ENCODE measurements around the gene C2orf76. TPM values are rescaled to one million over a fixed set of nuclear protein-coding genes. Genes with fewer than 3 reads are reported as not detected.
A peak's percentile ranks its signal among the peaks of the same experiment; 100 is the strongest.

The C2orf76 gene
- total RNA-seq, 2 experiments from 2014 or later, result 15.4 to 17.7 TPM

DNA sequence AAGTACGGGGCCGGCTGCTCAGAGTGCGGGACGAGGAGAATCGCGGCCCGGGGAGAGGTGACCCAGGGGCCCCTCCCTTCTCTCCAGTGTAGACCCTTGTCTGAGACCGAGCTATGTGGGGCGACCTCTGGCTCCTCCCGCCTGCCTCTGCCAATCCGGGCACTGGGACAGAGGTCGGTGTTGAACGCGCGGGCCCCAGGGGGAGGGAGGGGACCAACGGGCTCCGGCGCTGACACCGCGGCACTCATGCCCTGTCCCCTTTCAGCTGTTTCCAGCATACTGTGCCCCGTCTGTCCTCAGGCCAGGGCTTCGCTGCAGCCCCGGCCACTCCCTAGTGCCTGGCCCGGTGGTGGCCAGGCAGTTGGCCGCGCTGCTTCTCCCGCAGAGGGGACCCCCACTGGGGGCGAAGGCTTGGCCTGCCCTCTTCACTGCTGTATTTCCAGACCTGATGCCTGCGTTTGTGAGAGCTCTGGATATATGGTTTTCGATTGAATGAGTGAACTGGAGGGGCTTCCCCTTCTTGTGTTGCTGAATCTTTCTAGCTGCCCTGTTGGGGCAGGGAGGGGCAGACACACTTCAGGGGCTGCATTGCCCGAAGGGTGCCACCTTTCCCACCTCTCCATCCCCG is 952 bp upstream of the C2orf76 start:
- H3K9me3 ChIP-seq (ENCODE audit: low read length), result no peaks in the 10 kb centered on the region
- TF ChIP-seq, protein P1, sequence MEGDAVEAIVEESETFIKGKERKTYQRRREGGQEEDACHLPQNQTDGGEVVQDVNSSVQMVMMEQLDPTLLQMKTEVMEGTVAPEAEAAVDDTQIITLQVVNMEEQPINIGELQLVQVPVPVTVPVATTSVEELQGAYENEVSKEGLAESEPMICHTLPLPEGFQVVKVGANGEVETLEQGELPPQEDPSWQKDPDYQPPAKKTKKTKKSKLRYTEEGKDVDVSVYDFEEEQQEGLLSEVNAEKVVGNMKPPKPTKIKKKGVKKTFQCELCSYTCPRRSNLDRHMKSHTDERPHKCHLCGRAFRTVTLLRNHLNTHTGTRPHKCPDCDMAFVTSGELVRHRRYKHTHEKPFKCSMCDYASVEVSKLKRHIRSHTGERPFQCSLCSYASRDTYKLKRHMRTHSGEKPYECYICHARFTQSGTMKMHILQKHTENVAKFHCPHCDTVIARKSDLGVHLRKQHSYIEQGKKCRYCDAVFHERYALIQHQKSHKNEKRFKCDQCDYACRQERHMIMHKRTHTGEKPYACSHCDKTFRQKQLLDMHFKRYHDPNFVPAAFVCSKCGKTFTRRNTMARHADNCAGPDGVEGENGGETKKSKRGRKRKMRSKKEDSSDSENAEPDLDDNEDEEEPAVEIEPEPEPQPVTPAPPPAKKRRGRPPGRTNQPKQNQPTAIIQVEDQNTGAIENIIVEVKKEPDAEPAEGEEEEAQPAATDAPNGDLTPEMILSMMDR (conservative IDR thresholded peaks at IDR 0.05; ENCODE audit: low read length), result no peak
- no peak for TF ChIP-seq EZH2phosphoT487 (IDR thresholded peaks at IDR 0.05; ENCODE audit: borderline replicate concordance, low read depth, low read length)
- no TSS peak for BruUV-seq (replicated peaks)
- intact Hi-C loops (cut with micrococcal nuclease; ENCODE audit: unreplicated experiment), result loop anchor here (5.0 to 10.0 kb wide), 3 partner anchors 485 to 1313 kb away; no protein-coding TSS in a partner anchor
- no peaks in the 10 kb centered on the region for H3K9me2 ChIP-seq (ENCODE audit: insufficient read depth, low read length)
- H3K36me3 ChIP-seq (ENCODE audit: insufficient read depth, low read length), result peaks cover 51% of the 10 kb centered on the region
- H3K4me2 ChIP-seq (ENCODE audit: low read length), result peak overlapping the region; percentile 85
- H3K4me1 ChIP-seq (ENCODE audit: insufficient read depth, low read length, poor library complexity, severe bottlenecking), result peaks cover 32% of the 10 kb centered on the region
- peak; percentile 65 for DNase-seq (ENCODE audit: low spot score)
- H3K4me3 ChIP-seq (ENCODE audit: low read depth, low read length, poor library complexity, severe bottlenecking), result peak overlapping the region; percentile 92
- H4K20me1 ChIP-seq (ENCODE audit: insufficient read depth, low read length), result peaks cover 16% of the 10 kb centered on the region; the same call in 1 of the 2 replicates
- CTCF ChIA-PET (ENCODE audit: unreplicated experiment), result interaction anchor here (0.6 to 1.3 kb wide), 3 partner anchors 17 to 55 kb away, joined by 3 to 5 read pairs (median 4); no protein-coding TSS in a partner anchor
- H2AFZ ChIP-seq (ENCODE audit: low read length), result no peak overlapping the region
- peak overlapping the region; percentile 64 for H3K27ac ChIP-seq (ENCODE audit: low read depth, low read length, poor library complexity, severe bottlenecking)
- peaks cover 47% of the 10 kb centered on the region for H3K79me2 ChIP-seq (ENCODE audit: insufficient read depth, low read depth, low read length)
- POLR2A ChIA-PET, result interaction anchor here (0.8 to 6.5 kb wide), 11 partner anchors 14 to 65 kb away, joined by 3 to 124 read pairs (median 3); no protein-coding TSS in a partner anchor

GRCh38 chr2:119366161-119366648 is 429 bp downstream of the C2orf76 start:
- ChIA-PET CTCF (ENCODE audit: unreplicated experiment) (interaction anchor here (0.9 to 1.3 kb wide), 2 partner anchors 15 to 54 kb away, joined by 4 to 5 read pairs; no protein-coding TSS in a partner anchor), POLR2A (interaction anchor here (0.8 to 6.5 kb wide), 7 partner anchors 11 to 54 kb away, joined by 3 to 124 read pairs (median 4); no protein-coding TSS in a partner anchor)
- Histone ChIP-seq H4K20me1 (ENCODE audit: insufficient read depth, low read length) (peaks cover 16% of the 10 kb centered on the region; the same call in 1 of the 2 replicates), H3K4me3 (ENCODE audit: low read depth, low read length, poor library complexity, severe bottlenecking) (peak overlapping the region; percentile 92), H3K9me3 (ENCODE audit: low read length) (no peaks in the 10 kb centered on the region), H2AFZ (ENCODE audit: low read length) (peak overlapping the region; percentile 43; the same call in 1 of the 2 replicates), H3K27ac (ENCODE audit: low read depth, low read length, poor library complexity, severe bottlenecking) (peak overlapping the region; percentile 77), H3K36me3 (ENCODE audit: insufficient read depth, low read length) (peaks cover 38% of the 10 kb centered on the region), H3K4me1 (ENCODE audit: insufficient read depth, low read length, poor library complexity, severe bottlenecking) (peaks cover 45% of the 10 kb centered on the region), H3K9me2 (ENCODE audit: insufficient read depth, low read length) (no peaks in the 10 kb centered on the region), H3K4me2 (ENCODE audit: low read length) (peak overlapping the region; percentile 82), H3K79me2 (ENCODE audit: insufficient read depth, low read depth, low read length) (peaks cover 47% of the 10 kb centered on the region)
- intact Hi-C loops (cut with micrococcal nuclease; ENCODE audit: unreplicated experiment), result loop anchor here (1.0 to 10.0 kb wide), 4 partner anchors 55 to 1311 kb away; no protein-coding TSS in a partner anchor
- TF ChIP-seq, protein P1 (conservative IDR thresholded peaks at IDR 0.05; ENCODE audit: low read length), result no peak
- TF ChIP-seq EZH2phosphoT487 (IDR thresholded peaks at IDR 0.05; ENCODE audit: borderline replicate concordance, low read depth, low read length), result no peak
- BruUV-seq (replicated peaks), result TSS peak; percentile 89
- DNase-seq (ENCODE audit: low spot score), result peak; percentile 45
